Effector memory CD4-positive, alpha-beta T cell (primary cell): ENCODE data around the gene XPO4.
A peak's percentile ranks its signal among the peaks of the same experiment; 100 is the strongest.
"Not testable (repeated sequence)": the region's sequence is repeated elsewhere in the genome, so short reads cannot be mapped to it uniquely, and the experiment has no call there.

Source experiments
- DNase-seq, 3 donors: peaks; one replicate each; pipeline ENCODE4 v3.0.0-alpha.2; 2020
- H3K27ac ChIP-seq: 2 replicates; pipeline ENCODE4 v1.7.0; 2013; ENCODE audit warnings: mild to moderate bottlenecking, low read length, moderate library complexity; ENCODE audit not compliant: insufficient read depth, poor library complexity, severe bottlenecking
- H3K27me3 ChIP-seq: replicated peaks from 2 replicates; pipeline ENCODE4 v1.7.0; 2013; ENCODE audit warnings: mild to moderate bottlenecking, low read length; ENCODE audit not compliant: insufficient read depth, control insufficient read depth, poor library complexity, severe bottlenecking
- H3K36me3 ChIP-seq: 2 replicates; pipeline ENCODE4 v1.7.0; 2013; ENCODE audit warnings: mild to moderate bottlenecking, low read length, moderate library complexity; ENCODE audit not compliant: control insufficient read depth, insufficient read depth
- H3K4me1 ChIP-seq: 2 replicates; pipeline ENCODE4 v1.7.0; 2013; ENCODE audit warnings: low read length, mild to moderate bottlenecking; ENCODE audit not compliant: control insufficient read depth, insufficient read depth, poor library complexity, severe bottlenecking
- H3K4me3 ChIP-seq: 2 replicates; pipeline ENCODE4 v1.7.0; 2013; ENCODE audit warnings: low read length, low read depth, mild to moderate bottlenecking; ENCODE audit not compliant: insufficient read depth, poor library complexity, severe bottlenecking
- H3K9me3 ChIP-seq: 2 replicates; pipeline ENCODE4 v1.7.0; 2013; ENCODE audit warnings: mild to moderate bottlenecking, low read length, moderate library complexity; ENCODE audit not compliant: control insufficient read depth
- total RNA-seq, 3 donors: gene quantifications; one replicate each; lab custom pipeline; 2026; lab: John Stamatoyannopoulos, UW

The XPO4 gene
- total RNA-seq = 66.4 to 69.5 (median 67.2) reads per million in 3 donors

GRCh38 chr13:20902438-20903163 lies at the start of gene XPO4:
XPO4 (minus strand) TSS chr13:20902746; CDS start chr13:20902738, 8 bp downstream.
- Histone ChIP-seq H3K4me1 (no peaks in the 10 kb centered on the region), H3K27me3 (no peaks in the 10 kb centered on the region), H3K9me3 (no peaks in the 10 kb centered on the region), H3K4me3 (peak within 1 kb of the TSS; percentile 88), H3K27ac (peak within 1 kb of the TSS; percentile 88), H3K36me3 (peaks cover 6% of the 10 kb centered on the region)
- DNase-seq = peak; percentile 65 to 68 (median 67)

- not testable (repeated sequence) for DNase-seq
Observed at GRCh38 chr13:20948001-20948400, 45.5 kb upstream of the XPO4 start.

GRCh38 chr13:20945952-20946383 lies 43.4 kb upstream of the XPO4 start:
- no peak for DNase-seq
- H3K4me1 ChIP-seq = no peaks in the 10 kb centered on the region
- H3K4me3 ChIP-seq = no peak overlapping the region
- no peaks in the 10 kb centered on the region for H3K36me3 ChIP-seq
- H3K27me3 ChIP-seq = peaks cover 6% of the 10 kb centered on the region
- no peaks in the 10 kb centered on the region for H3K9me3 ChIP-seq
- no peak overlapping the region for H3K27ac ChIP-seq

More at GRCh38 chr13:20948001-20948400, 45.5 kb upstream of the XPO4 start:
- H3K27me3 ChIP-seq, H3K36me3 ChIP-seq, H3K4me1 ChIP-seq, H3K27ac ChIP-seq, H3K4me3 ChIP-seq, H3K9me3 ChIP-seq: not testable (repeated sequence)

GRCh38 chr13:20942938-20943559 lies 40.5 kb upstream of the XPO4 start:
- Histone ChIP-seq H3K36me3 (no peaks in the 10 kb centered on the region), H3K4me3 (no peak overlapping the region), H3K4me1 (no peaks in the 10 kb centered on the region), H3K27me3 (peaks cover 6% of the 10 kb centered on the region), H3K9me3 (no peaks in the 10 kb centered on the region), H3K27ac (no peak overlapping the region)
- DNase-seq = no peak

GRCh38 chr13:20940511-20940910 lies 38.0 kb upstream of the XPO4 start:
- H3K9me3 ChIP-seq, H3K36me3 ChIP-seq, H3K4me3 ChIP-seq, H3K27me3 ChIP-seq, H3K4me1 ChIP-seq, DNase-seq, H3K27ac ChIP-seq: not testable (repeated sequence)

GRCh38 chr13:20940083-20940482 lies 37.5 kb upstream of the XPO4 start:
- no peak for DNase-seq
- Histone ChIP-seq H3K36me3 (no peaks in the 10 kb centered on the region), H3K27me3 (peaks cover 4% of the 10 kb centered on the region), H3K4me3 (no peak overlapping the region), H3K4me1 (no peaks in the 10 kb centered on the region), H3K27ac (no peak overlapping the region), H3K9me3 (no peaks in the 10 kb centered on the region)

- H3K4me3 ChIP-seq = no peak overlapping the region
Observed at GRCh38 chr13:20939662-20940061, 37.1 kb upstream of the XPO4 start.

GRCh38 chr13:20938302-20938701 lies 35.8 kb upstream of the XPO4 start:
- no peak overlapping the region for H3K4me3 ChIP-seq
- DNase-seq = no peak
- no peaks in the 10 kb centered on the region for H3K4me1 ChIP-seq
- H3K36me3 ChIP-seq = no peaks in the 10 kb centered on the region
- no peaks in the 10 kb centered on the region for H3K27me3 ChIP-seq
- no peaks in the 10 kb centered on the region for H3K9me3 ChIP-seq
- no peak overlapping the region for H3K27ac ChIP-seq

More at GRCh38 chr13:20939662-20940061, 37.1 kb upstream of the XPO4 start:
- no peaks in the 10 kb centered on the region for H3K4me1 ChIP-seq
- no peaks in the 10 kb centered on the region for H3K36me3 ChIP-seq
- H3K27ac ChIP-seq = no peak overlapping the region
- no peak for DNase-seq
- H3K27me3 ChIP-seq = no peaks in the 10 kb centered on the region
- no peaks in the 10 kb centered on the region for H3K9me3 ChIP-seq

GRCh38 chr13:20927596-20928257 lies 25.2 kb upstream of the XPO4 start:
- H3K27me3 ChIP-seq = no peaks in the 10 kb centered on the region
- H3K4me3 ChIP-seq = no peak overlapping the region
- no peaks in the 10 kb centered on the region for H3K9me3 ChIP-seq
- H3K4me1 ChIP-seq = no peaks in the 10 kb centered on the region
- no peaks in the 10 kb centered on the region for H3K36me3 ChIP-seq
- H3K27ac ChIP-seq = no peak overlapping the region
- no peak for DNase-seq

GRCh38 chr13:20925395-20925790 lies 22.8 kb upstream of the XPO4 start:
- DNase-seq, H3K36me3 ChIP-seq, H3K9me3 ChIP-seq, H3K27me3 ChIP-seq, H3K4me3 ChIP-seq, H3K27ac ChIP-seq, H3K4me1 ChIP-seq: not testable (repeated sequence)
